SK-N-SH treated with all-trans-retinoic acid at 6 μM for 48 hours (cell line): Measurements from ENCODE around the gene CAPN11.

Experiments used
- RARB ChIP-seq: fragments of 250-450 bp; sonication (Bioruptor Pico); IDR thresholded peaks from 2 replicates; pipeline ENCODE4 v1.8.0; 2021; ENCODE audit warnings: mild to moderate bottlenecking, moderate library complexity
- TOX ChIP-seq: fragments of 250-450 bp; sonication (Bioruptor Pico); IDR thresholded peaks from 2 replicates; pipeline ENCODE4 v1.8.0; 2021; ENCODE audit warnings: mild to moderate bottlenecking, moderate library complexity, borderline replicate concordance
- ZFP30 ChIP-seq: fragments of 450-650 bp; formaldehyde crosslinking; IDR thresholded peaks from 2 replicates; pipeline ENCODE4 v1.5.0; 2022; ENCODE audit warnings: mild to moderate bottlenecking, moderate library complexity
- TF ChIP-seq, protein P1 (sequence below): fragments of 250-450 bp; sonication (Bioruptor Pico); IDR thresholded peaks from 2 replicates; pipeline ENCODE4 v1.8.0; 2020; ENCODE audit warnings: mild to moderate bottlenecking, moderate library complexity, borderline replicate concordance

DNA sequence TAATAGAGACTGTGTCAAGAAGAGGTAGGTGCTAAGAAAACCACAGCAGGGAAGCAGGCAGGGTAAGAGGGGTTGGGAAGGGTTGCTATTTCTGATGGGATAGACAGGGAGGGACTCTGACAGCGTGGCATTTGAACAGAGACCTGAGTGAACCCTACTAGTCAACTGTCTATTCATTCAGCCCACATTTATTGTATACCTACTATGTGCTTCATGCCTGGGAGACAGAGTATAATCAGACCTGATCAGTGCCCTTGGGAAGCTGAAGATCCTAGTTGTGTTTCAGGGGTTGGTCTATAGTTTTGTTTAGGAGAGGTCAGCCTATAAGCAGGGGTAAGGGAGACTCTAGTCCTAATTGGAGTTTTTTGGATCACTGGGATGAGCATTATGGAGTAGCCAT lies 14.9 kb upstream of the CAPN11 start:
- TF ChIP-seq TOX (CRISPR knock-in tag), result no peak
- TF ChIP-seq RARB (CRISPR knock-in tag), result no peak
- no peak for TF ChIP-seq ZFP30 (CRISPR knock-in tag)
- TF ChIP-seq, protein P1, sequence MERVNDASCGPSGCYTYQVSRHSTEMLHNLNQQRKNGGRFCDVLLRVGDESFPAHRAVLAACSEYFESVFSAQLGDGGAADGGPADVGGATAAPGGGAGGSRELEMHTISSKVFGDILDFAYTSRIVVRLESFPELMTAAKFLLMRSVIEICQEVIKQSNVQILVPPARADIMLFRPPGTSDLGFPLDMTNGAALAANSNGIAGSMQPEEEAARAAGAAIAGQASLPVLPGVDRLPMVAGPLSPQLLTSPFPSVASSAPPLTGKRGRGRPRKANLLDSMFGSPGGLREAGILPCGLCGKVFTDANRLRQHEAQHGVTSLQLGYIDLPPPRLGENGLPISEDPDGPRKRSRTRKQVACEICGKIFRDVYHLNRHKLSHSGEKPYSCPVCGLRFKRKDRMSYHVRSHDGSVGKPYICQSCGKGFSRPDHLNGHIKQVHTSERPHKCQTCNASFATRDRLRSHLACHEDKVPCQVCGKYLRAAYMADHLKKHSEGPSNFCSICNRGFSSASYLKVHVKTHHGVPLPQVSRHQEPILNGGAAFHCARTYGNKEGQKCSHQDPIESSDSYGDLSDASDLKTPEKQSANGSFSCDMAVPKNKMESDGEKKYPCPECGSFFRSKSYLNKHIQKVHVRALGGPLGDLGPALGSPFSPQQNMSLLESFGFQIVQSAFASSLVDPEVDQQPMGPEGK (CRISPR knock-in tag), result no peak
